Dermis microvascular lymphatic vessel endothelial cell (primary cell): Measurements from ENCODE around the gene OR7G1. TPM values are rescaled to one million over a fixed set of nuclear protein-coding genes. Genes with fewer than 3 reads are reported as not detected.

Experiments used
- DNase-seq, 2 donors: peaks; one replicate each; pipeline versions ENCODE4 v3.0.0 to v3.0.0-alpha.2; 2010; ENCODE audit warnings: low read depth in 2 of 2
- total RNA-seq: library from RNA; depleted of rRNA; stranded (reverse); fragments of >200 nt; gene quantifications from 2 replicates; pipeline ENCODE4 v1.2.1, GENCODE V29; 2014

OR7G1 gene
- total RNA-seq, result not detected in 2 replicates

GRCh38 chr19:9115307-9115813, at the start of gene OR7G1:
Gene OR7G1, minus strand, starts transcription at chr19:9115763. Its CDS starts 0 bp downstream, at chr19:9115763.
- no peak for DNase-seq

GRCh38 chr19:9165261-9165660, 49.7 kb upstream of the OR7G1 start:
- DNase-seq, result no peak

GRCh38 chr19:9161427-9161826, 45.9 kb upstream of the OR7G1 start:
- DNase-seq, result no peak

- no peak for DNase-seq
Measured at GRCh38 chr19:9159891-9160290, 44.3 kb upstream of the OR7G1 start.

GRCh38 chr19:9156304-9156703, 40.7 kb upstream of the OR7G1 start:
- peak in 1 of 2 donors; percentile 23 for DNase-seq

- no peak for DNase-seq
Measured at GRCh38 chr19:9155591-9155990, 40.0 kb upstream of the OR7G1 start.

- DNase-seq, result no peak
Measured at GRCh38 chr19:9151367-9151766, 35.8 kb upstream of the OR7G1 start.

- no peak for DNase-seq
Measured at GRCh38 chr19:9150650-9151049, 35.1 kb upstream of the OR7G1 start.

GRCh38 chr19:9149997-9150396, 34.4 kb upstream of the OR7G1 start:
- DNase-seq, result no peak

GRCh38 chr19:9148697-9149096, 33.1 kb upstream of the OR7G1 start:
- DNase-seq, result no peak

- DNase-seq, result no peak
Measured at GRCh38 chr19:9146882-9147281, 31.3 kb upstream of the OR7G1 start.

- no peak for DNase-seq
Measured at GRCh38 chr19:9144920-9145319, 29.4 kb upstream of the OR7G1 start.

- peak; percentile 83 to 92 for DNase-seq
Measured at GRCh38 chr19:9140159-9140874, 24.8 kb upstream of the OR7G1 start, which contains the start of gene ZNF317. Gene ZNF317, plus strand, starts transcription at chr19:9140397. Its CDS starts 15,620 bp downstream, at chr19:9156017.

GRCh38 chr19:9139609-9140158, 24.1 kb upstream of the OR7G1 start:
- no peak for DNase-seq

- no peak for DNase-seq
Measured at GRCh38 chr19:9132422-9132821, 16.9 kb upstream of the OR7G1 start.

GRCh38 chr19:9130965-9131364, 15.4 kb upstream of the OR7G1 start:
- no peak for DNase-seq

GRCh38 chr19:9128171-9128570, 12.6 kb upstream of the OR7G1 start:
- DNase-seq, result peak in 1 of 2 donors; percentile 91

GRCh38 chr19:9126900-9127405, 11.4 kb upstream of the OR7G1 start, which contains the start of gene OR7G3:
Gene OR7G3, minus strand, starts transcription at chr19:9126950. Its CDS starts 0 bp downstream, at chr19:9126950.
- no peak for DNase-seq

GRCh38 chr19:9116547-9116946, 984 bp upstream of the OR7G1 start:
- DNase-seq, result no peak

GRCh38 chr19:9109959-9110358, 5.6 kb downstream of the OR7G1 start:
- no peak for DNase-seq

GRCh38 chr19:9107375-9107774, 8.2 kb downstream of the OR7G1 start, which contains the start of gene OR7G2:
Gene OR7G2, minus strand, starts transcription at chr19:9107475. Its CDS starts 4,232 bp downstream, at chr19:9103243.
- DNase-seq, result no peak

GRCh38 chr19:9086761-9087160, 28.8 kb downstream of the OR7G1 start, which contains the start of gene OR1M1:
Gene OR1M1, plus strand, starts transcription at chr19:9087061. Its CDS starts 6,184 bp downstream, at chr19:9093245.
- DNase-seq, result no peak
